HepG2 (cell line): ENCODE measurements around the gene KDELR3. TPM values are rescaled to one million over a fixed set of nuclear protein-coding genes. Genes with fewer than 3 reads are reported as not detected.
A peak's percentile ranks its signal among the peaks of the same experiment; 100 is the strongest.

Experiments
- ATAC-seq: fragments of 200-7000 bp; cut with Tn5 transposase; 3 replicates; pipeline ENCODE4 v1.9.1; 2020; ENCODE audit warnings: mild to moderate bottlenecking, moderate library complexity
- BruUV-seq: library from RNA; stranded (reverse); fragments of 400-500 nt; replicated peaks from 2 replicates; lab custom pipeline; 2021; lab: Mats Ljungman, UMichigan
- CTCF ChIA-PET: fragments of 300-600 bp; formaldehyde crosslinking; extraction: SDS; loops from one replicate; lab custom pipeline; 2021; ENCODE audit warnings: low total read pairs, inconsistent platforms, low intra/inter-chr PET ratio; lab: Yijun Ruan, JAX
- POLR2A ChIA-PET: fragments of 350-600 bp; sonication (Branson Sonifier 250); formaldehyde crosslinking; loops from one replicate; lab custom pipeline; 2020; ENCODE audit warnings: antibody characterized with exemption, inconsistent platforms; lab: Yijun Ruan, JAX
- DNase-seq: peaks from one replicate; pipeline ENCODE4 v3.0.0-alpha.2; 2015; ENCODE audit warnings: low spot score
- FAIRE-seq: peaks from 3 replicates; lab custom pipeline; 2011; peaks lifted over from hg19 to GRCh38; lab: Jason Lieb, UNC
- H2AFZ ChIP-seq: one replicate; pipeline ENCODE4 v1.6.1; 2011; ENCODE audit warnings: low read length, inconsistent platforms
- H3K27ac ChIP-seq: fragments of 300-600 bp; 3 replicates; pipeline ENCODE4 v1.8.0; 2011; ENCODE audit warnings: mixed run types, mild to moderate bottlenecking, mixed read lengths, low read length, inconsistent platforms; ENCODE audit not compliant: insufficient read depth; ENCODE audit errors: extremely low read length
- H3K27me3 ChIP-seq, 2 experiments: fragments of 200-600 bp in 1 of 2; 2 replicates in 1 of 2; 3 replicates in 1 of 2; pipeline versions ENCODE4 v1.6.0 to v1.8.0; 2011; ENCODE audit warnings: low read length in 2 of 2, mild to moderate bottlenecking in 2 of 2, moderate library complexity in 2 of 2, inconsistent platforms in 1 of 2; ENCODE audit not compliant: insufficient read depth in 2 of 2, control insufficient read depth in 1 of 2
- H3K36me3 ChIP-seq, 2 experiments: fragments of 200-600 bp in 1 of 2; replicated peaks in 1 of 2; 2 replicates in 1 of 2; 3 replicates in 1 of 2; pipeline versions ENCODE4 v1.5.1 to v1.8.0; 2011; ENCODE audit warnings: low read length in 2 of 2, inconsistent platforms in 1 of 2; ENCODE audit not compliant: insufficient read depth in 2 of 2, control insufficient read depth in 1 of 2
- H3K4me1 ChIP-seq: 2 replicates; pipeline ENCODE4 v1.5.1; 2012; ENCODE audit warnings: low read length, inconsistent platforms; ENCODE audit not compliant: insufficient read depth
- H3K4me2 ChIP-seq: 2 replicates; pipeline ENCODE4 v1.6.0; 2011; ENCODE audit warnings: low read depth, low read length, inconsistent platforms
- H3K4me3 ChIP-seq, 3 experiments: fragments of 200-600 bp in 1 of 3; sonication (generic), shearing (Covaris generic) in 1 of 3; replicated peaks in 1 of 3; 2 replicates each; pipeline ENCODE4 v1.5.1; 2011 to 2016; ENCODE audit warnings: low read length in 3 of 3, inconsistent platforms in 2 of 3, low read depth in 2 of 3, mild to moderate bottlenecking in 2 of 3, control low read depth in 1 of 3, mixed read lengths in 1 of 3; ENCODE audit not compliant: insufficient read depth in 1 of 3
- H3K79me2 ChIP-seq: one replicate; pipeline ENCODE4 v1.6.1; 2011; ENCODE audit warnings: low read length, inconsistent platforms; ENCODE audit not compliant: insufficient read depth
- H3K9ac ChIP-seq: 2 replicates; pipeline ENCODE4 v1.6.0; 2011; ENCODE audit warnings: mild to moderate bottlenecking, low read depth, low read length, inconsistent platforms; ENCODE audit not compliant: insufficient read depth
- H3K9me3 ChIP-seq: 2 replicates; pipeline ENCODE4 v1.5.1; 2012; ENCODE audit warnings: mild to moderate bottlenecking, low read length
- H4K20me1 ChIP-seq: 2 replicates; pipeline ENCODE4 v1.6.0; 2011; ENCODE audit warnings: inconsistent platforms, mild to moderate bottlenecking, low read length, moderate library complexity; ENCODE audit not compliant: insufficient read depth
- CTCF ChIP-seq: sonication (generic); formaldehyde crosslinking; IDR thresholded peaks from 2 replicates; pipeline ENCODE4 v1.5.0; 2020; ENCODE audit warnings: mild to moderate bottlenecking, missing genetic modification reagents, moderate library complexity
- MATR3 ChIP-seq: sonication (generic); formaldehyde crosslinking; IDR thresholded peaks from 2 replicates; pipeline ENCODE4 v1.4.0; 2020; ENCODE audit warnings: missing genetic modification reagents
- SP140L ChIP-seq: sonication (generic); formaldehyde crosslinking; IDR thresholded peaks from 2 replicates; pipeline ENCODE4 v1.4.0; 2020; ENCODE audit warnings: missing genetic modification reagents, borderline replicate concordance
- STAG1 ChIP-seq: sonication (generic); formaldehyde crosslinking; IDR thresholded peaks from 2 replicates; pipeline ENCODE4 v1.4.0; 2020; ENCODE audit warnings: missing genetic modification reagents
- ZNF124 ChIP-seq: sonication (generic); formaldehyde crosslinking; IDR thresholded peaks from 2 replicates; pipeline ENCODE4 v1.4.0; 2020; ENCODE audit warnings: missing genetic modification reagents
- ZNF678 ChIP-seq: sonication (generic); formaldehyde crosslinking; IDR thresholded peaks from 2 replicates; pipeline ENCODE4 v1.4.0; 2020; ENCODE audit warnings: mild to moderate bottlenecking, missing genetic modification reagents
- WGBS: methylation state at CpG from one replicate; pipeline ENCODE4 v1.1.6; 2017; ENCODE audit warnings: low lambda C conversion rate; 5-methylcytosine and 5-hydroxymethylcytosine counted together
- in situ Hi-C: cut with HindIII; loops from 2 replicates; pipeline ENCODE4 v1.10.0; 2017; ENCODE audit warnings: low pct_unique_long_range_greater_than_20kb; ENCODE audit not compliant: extremely low pct_ligation_motif_present
- intact Hi-C: fragments of 100-400 bp; cut with micrococcal nuclease; formaldehyde crosslinking; loops from one replicate; pipeline ENCODE4 v1.10.0; 2022; ENCODE audit not compliant: unreplicated experiment
- polyA plus RNA-seq, 8 experiments: library from polyadenylated mRNA; depleted of rRNA in 3 of 8; stranded (reverse) in 7 of 8; unstranded in 1 of 8; fragments of >200 nt; fragmentation: Illumina TruSeq in 4 of 8; extraction: Trizol in 4 of 8; gene quantifications; 2 replicates each; pipeline versions ENCODE4 v1.2.1 to v1.2.3, GENCODE V29; 2011 to 2016; ENCODE audit warnings: low read depth in 4 of 8, missing spikeins in 1 of 8, mixed read lengths in 1 of 8; ENCODE audit not compliant: insufficient read depth in 1 of 8
- total RNA-seq, 5 experiments: library from RNA; depleted of rRNA; stranded (reverse); fragments of >200 nt; fragmentation: Illumina TruSeq; extraction: Trizol; gene quantifications; 2 replicates each; pipeline ENCODE4 v1.2.3, GENCODE V29; 2016; ENCODE audit warnings: low read depth in 1 of 5

KDELR3 gene
- total and polyA plus RNA-seq, 2 of the 13 experiments (the other 11 are each of a cell fraction or from before 2014, with no cell fraction given) = 24.2 to 65.7 TPM

- Histone ChIP-seq H3K9me3 (no peaks in the 10 kb centered on the region), H3K36me3 (no peaks in the 10 kb centered on the region), H3K9ac (no peak overlapping the region), H3K4me3 (no peak overlapping the region), H4K20me1 (no peaks in the 10 kb centered on the region), H3K27me3 (peaks cover 2 to 21% of the 10 kb centered on the region in 2 experiments; a peak in 3 of 5 replicates), H3K4me2 (no peak overlapping the region), H3K27ac (no peak overlapping the region), H2AFZ (no peak overlapping the region), H3K4me1 (peaks cover 8% of the 10 kb centered on the region; the same call in 1 of the 2 replicates), H3K79me2 (no peaks in the 10 kb centered on the region)
- BruUV-seq = no TSS peak
- intact Hi-C loops (no loop called here), in situ Hi-C loops (no loop called here)
- no peak for TF ChIP-seq ZNF678 (CRISPR knock-in tag)
- TF ChIP-seq SP140L = no peak
- CTCF ChIA-PET = no interaction called here
- no peak for FAIRE-seq
- no peak for DNase-seq
- WGBS = 0% methylated on average over 2 of the region's 8 CpGs
- POLR2A ChIA-PET = no interaction called here
- ATAC-seq = no peak
Measured at GRCh38 chr22:38433871-38434270, 34.0 kb upstream of the KDELR3 start.

- H3K27me3 ChIP-seq = peaks cover 2 to 21% of the 10 kb centered on the region in 2 experiments; a peak in 3 of 5 replicates
- CTCF ChIA-PET = no interaction called here
- POLR2A ChIA-PET = no interaction called here
- peak; percentile 13; the same call in 1 of the 2 replicates for TF ChIP-seq STAG1 (CRISPR knock-in tag)
- TF ChIP-seq CTCF (CRISPR knock-in tag) = peak; percentile 34
- no peak for TF ChIP-seq ZNF124
- TF ChIP-seq MATR3 = no peak
- BruUV-seq = no TSS peak
- H3K4me3 ChIP-seq = no peak overlapping the region
- H3K9me3 ChIP-seq = no peaks in the 10 kb centered on the region
- ATAC-seq (no peak; the same call in 1 of the 3 replicates), FAIRE-seq (no peak), DNase-seq (no peak)
- H3K4me1 ChIP-seq = peaks cover 8% of the 10 kb centered on the region; the same call in 1 of the 2 replicates
- no peak overlapping the region for H3K4me2 ChIP-seq
- H3K27ac ChIP-seq = no peak overlapping the region
- no peaks in the 10 kb centered on the region for H4K20me1 ChIP-seq
- no peak overlapping the region for H2AFZ ChIP-seq
- 39% methylated on average over 3 of the region's 4 CpGs for WGBS
- intact Hi-C loops (no loop called here), in situ Hi-C loops (no loop called here)
- H3K36me3 ChIP-seq = no peaks in the 10 kb centered on the region
- no peak overlapping the region for H3K9ac ChIP-seq
- H3K79me2 ChIP-seq = no peaks in the 10 kb centered on the region
Measured at GRCh38 chr22:38435010-38435409, 32.9 kb upstream of the KDELR3 start.
